Stimulated activated CD4-positive, alpha-beta T cell treated with anti-CD3 and anti-CD28 coated beads, Interleukin-1b, Interleukin-23, amount 100 ng/mL, for 48 hours (primary cell): ENCODE results near the gene C1QC.

ENCODE experiments used
- DNase-seq: peaks from one replicate; pipeline ENCODE4 v3.0.0-alpha.2; 2020

The C1QC gene

DNA sequence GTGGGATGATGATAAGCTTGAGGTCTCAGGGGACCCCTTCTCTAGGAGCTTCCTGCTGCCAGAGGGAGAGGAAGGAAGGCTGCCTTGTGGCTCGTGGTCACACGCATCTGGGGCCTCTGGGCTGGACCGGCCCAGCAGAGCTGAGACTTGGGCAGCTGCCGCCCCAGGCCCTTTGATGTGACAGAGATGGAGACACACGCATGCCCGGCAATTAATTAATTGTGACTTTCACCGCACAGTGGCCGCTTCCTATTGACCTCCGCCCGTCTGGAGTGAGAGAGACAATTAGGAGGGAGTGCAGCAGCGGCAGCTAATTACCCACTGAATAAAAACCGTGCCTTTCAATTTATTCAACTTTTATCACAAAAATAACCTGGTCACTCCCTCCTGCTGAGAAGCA lies 23.6 kb upstream of the C1QC start:
- DNase-seq: no peak

GRCh38 chr1:22621761-22622160 lies 21.7 kb upstream of the C1QC start:
- no peak for DNase-seq

DNA sequence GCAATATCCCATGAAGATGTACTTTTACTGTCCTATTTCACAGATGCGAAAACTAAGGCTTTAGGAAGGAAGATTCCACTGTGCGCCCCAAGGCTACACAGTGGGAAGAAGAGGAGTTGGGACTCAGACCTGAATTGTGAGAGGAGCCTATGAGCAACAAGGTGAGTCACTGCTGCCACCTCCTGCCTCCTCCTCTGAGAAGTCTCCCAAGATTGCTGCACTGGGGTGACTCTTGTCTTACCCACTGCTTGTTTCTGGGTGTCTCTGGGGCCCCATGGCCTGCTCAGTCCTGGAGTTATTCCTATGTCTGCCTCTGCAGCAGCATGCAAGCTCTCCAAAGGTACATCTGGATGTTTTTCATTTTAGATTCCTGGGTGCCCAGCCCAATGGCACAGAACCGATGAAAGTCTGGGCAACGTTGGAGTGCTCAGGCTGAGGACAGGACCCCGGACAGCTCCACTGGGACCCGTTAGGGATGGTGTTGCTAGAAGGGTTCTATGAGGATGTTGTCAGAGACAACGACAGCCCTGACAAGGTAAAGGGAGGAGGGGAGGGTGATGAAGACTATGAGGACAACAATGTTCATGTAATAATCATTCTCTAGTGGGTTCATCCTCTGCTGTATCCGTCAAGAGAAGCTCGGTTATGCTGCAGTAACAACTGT lies 18.0 kb upstream of the C1QC start:
- DNase-seq: no peak

DNA sequence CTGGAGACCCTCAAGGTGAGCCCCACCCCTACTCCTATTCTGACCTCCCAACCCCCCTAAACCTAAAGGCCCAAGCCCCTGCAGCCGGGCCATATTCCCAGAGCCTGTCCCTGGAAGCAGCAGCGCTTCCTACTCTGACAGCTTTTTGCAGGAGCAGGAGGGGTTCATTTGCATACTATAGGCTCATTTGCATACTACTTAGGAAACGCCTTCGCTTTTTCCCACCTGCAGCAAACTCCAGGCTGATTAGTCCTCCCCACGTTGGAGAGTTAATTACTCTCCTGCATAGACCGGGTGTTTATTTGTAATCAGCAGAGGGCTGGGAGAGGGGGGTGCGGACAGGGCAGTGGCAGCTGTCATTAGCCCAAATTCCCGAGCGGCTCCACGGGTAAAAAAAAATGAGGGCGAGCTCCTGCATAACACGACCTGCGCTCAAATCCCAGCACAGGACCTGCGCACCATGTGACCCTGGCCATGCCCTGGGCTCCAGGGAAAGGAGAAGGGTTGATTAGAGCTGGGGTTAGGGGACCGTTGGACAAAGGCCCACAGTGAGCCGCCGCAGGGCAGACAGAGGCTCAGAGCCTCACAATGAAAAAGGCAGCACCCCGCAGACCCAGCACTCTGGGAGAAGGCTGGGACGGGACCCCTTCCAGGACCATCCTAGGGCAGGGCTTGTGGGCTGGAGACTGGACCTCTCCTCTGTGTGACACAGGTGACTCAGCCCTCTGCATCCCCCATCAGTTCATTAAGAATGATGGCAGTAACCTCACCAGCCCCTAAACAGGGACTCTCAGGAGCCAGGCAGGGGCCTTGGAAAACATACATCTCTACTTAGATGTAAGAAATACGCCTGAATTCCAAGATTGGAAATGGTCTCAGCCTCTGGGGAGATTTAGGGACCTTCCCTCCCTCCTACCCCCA lies 16.9 kb upstream of the C1QC start:
- DNase-seq: no peak

DNA sequence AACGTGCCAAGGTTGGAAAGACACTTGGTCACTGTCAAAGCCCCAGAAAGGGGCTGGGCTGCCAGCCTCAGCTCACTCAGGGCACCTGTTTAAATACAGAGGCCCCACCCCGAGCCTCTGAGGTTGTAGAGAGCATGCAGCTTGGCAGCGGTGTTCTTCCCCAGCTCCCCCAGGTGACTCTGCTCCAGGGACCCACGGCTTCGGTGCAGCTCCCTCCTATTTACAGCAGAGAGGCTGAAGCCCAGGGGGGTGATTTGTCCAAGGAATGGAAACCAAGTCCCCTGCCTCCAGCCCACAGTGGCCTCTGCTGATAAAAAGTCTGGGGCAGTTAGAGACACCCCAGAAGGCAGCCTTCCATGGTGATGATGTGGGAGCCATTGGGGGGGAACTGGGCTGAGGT lies 16.1 kb upstream of the C1QC start:
- no peak for DNase-seq

GRCh38 chr1:22628698-22629444 lies 14.6 kb upstream of the C1QC start:
- no peak for DNase-seq

GRCh38 chr1:22629886-22630285 lies 13.5 kb upstream of the C1QC start:
- DNase-seq: no peak

GRCh38 chr1:22633697-22634463 lies 9.6 kb upstream of the C1QC start:
- DNase-seq: no peak

- no peak for DNase-seq
Observed at GRCh38 chr1:22635436-22635835, 8.0 kb upstream of the C1QC start.

DNA sequence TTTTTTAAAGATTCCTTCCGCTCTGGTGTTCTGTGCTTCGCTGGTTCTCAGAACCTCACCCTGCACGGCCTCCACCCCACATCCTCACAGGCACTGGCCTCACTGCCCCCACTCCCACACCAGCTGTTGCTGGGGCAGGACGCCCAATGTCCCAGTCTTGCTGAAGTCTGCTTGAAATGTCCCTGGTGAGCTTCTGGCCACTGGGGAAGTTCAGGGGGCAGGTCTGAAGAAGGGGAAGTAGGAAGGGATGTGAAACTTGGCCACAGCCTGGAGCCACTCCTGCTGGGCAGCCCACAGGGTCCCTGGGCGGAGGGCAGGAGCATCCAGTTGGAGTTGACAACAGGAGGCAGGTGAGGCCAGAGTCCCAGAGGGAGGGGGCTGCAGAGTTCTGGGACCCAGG lies 7.1 kb upstream of the C1QC start, which contains the start of gene C1QA:
Gene C1QA, plus strand, starts transcription at position 276 of the 400 bp plus-strand sequence. CDS start 989 bp downstream, outside the sequence.
- no peak for DNase-seq

- no peak for DNase-seq
Observed at GRCh38 chr1:22636927-22637326, 6.5 kb upstream of the C1QC start.

GRCh38 chr1:22637907-22638445 lies 5.5 kb upstream of the C1QC start:
- no peak for DNase-seq

- no peak for DNase-seq
Observed at GRCh38 chr1:22638476-22639234, 4.8 kb upstream of the C1QC start.

GRCh38 chr1:22639286-22639685 lies 4.1 kb upstream of the C1QC start:
- DNase-seq: no peak

GRCh38 chr1:22641247-22641646 lies 2.2 kb upstream of the C1QC start:
- no peak for DNase-seq

GRCh38 chr1:22641906-22642636 lies 1.4 kb upstream of the C1QC start:
- peak; percentile 66 for DNase-seq

GRCh38 chr1:22643928-22644327 lies 495 bp downstream of the C1QC start:
- DNase-seq: no peak

DNA sequence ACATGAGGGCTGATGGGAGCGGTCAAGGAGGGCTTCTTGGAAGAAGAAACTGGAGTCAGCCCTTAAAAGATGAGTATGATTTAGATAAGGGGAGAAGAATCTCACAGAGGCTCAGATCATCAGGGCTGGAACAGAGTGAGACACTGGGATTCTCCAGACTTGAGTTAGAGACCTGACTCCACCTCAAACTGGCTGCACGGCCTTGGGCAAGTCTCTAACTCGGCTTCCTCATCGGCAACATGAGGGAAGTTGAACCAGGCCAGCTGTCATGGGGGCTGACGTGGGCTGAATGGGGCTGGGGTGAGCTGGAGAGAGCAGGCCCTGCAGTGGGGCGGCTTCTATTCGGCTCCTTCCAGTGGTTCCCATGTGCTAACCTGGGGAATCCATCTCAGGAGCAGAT lies 2.5 kb downstream of the C1QC start:
- no peak for DNase-seq

DNA sequence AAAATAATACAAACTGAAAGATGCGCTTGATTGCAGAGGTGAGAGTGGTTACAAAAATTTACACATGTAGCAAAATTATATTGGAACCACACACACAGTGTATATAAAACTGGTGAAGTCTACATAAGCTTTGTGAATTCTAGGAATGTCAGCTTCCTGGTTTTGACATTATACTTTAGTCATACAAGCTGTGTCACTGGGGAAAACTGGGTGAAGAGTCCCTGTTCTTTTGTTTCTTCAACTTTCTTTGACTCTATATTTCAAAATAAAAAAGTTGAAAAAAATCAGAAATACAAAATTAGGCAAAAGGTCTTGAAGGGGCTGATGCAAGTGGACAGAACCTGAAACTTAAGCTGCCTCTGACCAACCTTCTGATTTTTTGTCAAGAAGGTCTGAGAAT lies 3.0 kb downstream of the C1QC start:
- no peak for DNase-seq

GRCh38 chr1:22650089-22650693 lies 6.8 kb downstream of the C1QC start:
- no peak for DNase-seq
